ENCODE results near the gene B3GNT4. TPM values are rescaled to one million over a fixed set of nuclear protein-coding genes. Genes with fewer than 3 reads are reported as not detected.

The B3GNT4 gene
- total and polyA plus RNA-seq, 7 donors: under 0.01 to 1.0 (median 0.55) TPM; not detected in 2

DNA sequence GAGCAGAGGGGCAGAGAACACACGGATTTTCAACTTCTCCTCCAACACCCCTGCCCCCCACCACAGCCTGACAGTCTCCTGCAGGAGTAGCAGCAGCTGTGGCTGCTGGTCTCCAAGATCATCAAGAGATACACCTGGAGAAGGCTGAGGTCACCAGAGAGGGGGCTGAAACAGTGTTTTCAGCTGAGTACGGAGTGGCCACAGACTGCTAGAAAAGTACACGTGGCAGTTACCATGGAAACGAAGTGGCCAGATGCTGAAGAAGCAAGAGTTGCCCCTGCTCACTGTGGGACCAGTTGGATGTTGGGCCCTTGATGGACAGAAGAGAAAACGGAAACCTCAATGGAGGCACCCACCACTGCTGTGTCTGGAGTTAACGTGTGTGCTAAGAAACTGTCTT is 27.3 kb downstream of the B3GNT4 start:
- Histone ChIP-seq H3K9me3 (no peaks in the 10 kb centered on the region), H3K27me3 (no peaks in the 10 kb centered on the region), H3K4me3 (no peak overlapping the region), H3K27ac (no peak overlapping the region), H3K36me3 (peaks cover 10 to 62% (median 51%) of the 10 kb centered on the region in 4 donors), H3K4me1 (peaks cover 0 to 11% (median 9%) of the 10 kb centered on the region in 4 donors)
- no peak for DNase-seq
- TF ChIP-seq EP300 (IDR thresholded peaks at IDR 0.05) (no peak), POLR2A (IDR thresholded peaks at IDR 0.05) (no peak), POLR2AphosphoS5 (IDR thresholded peaks at IDR 0.05) (no peak), CTCF (IDR thresholded peaks at IDR 0.05) (no peak)
- intact Hi-C loops (cut with DNase I): no loop called here
- WGBS, 2 donors: 77 to 89% methylated on average over 6 of the region's 6 CpGs

DNA sequence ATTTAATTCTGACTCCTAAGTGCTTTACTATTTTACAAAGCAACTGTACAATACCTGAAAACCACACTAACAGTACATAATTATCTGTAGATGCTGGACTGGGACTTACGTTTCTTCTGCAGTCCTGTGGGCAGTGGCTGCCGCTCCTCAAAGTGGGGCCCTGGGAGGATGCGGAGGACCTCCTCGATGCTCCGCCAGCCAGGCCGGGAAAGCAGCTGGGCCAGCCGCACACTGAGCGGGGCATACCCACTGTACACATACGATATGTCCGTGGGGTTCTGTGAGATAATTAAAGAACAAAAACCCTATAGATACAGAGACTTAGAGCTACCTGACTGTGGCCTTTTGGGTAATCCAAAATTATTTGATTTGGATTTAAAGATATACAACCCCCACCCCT is 29.2 kb downstream of the B3GNT4 start:
- no peaks in the 10 kb centered on the region for H3K4me1 ChIP-seq
- no peaks in the 10 kb centered on the region for H3K27me3 ChIP-seq
- no peak overlapping the region for H3K4me3 ChIP-seq
- WGBS, 2 donors: 97% methylated on average over 10 of the region's 10 CpGs
- DNase-seq: no peak
- no peaks in the 10 kb centered on the region for H3K9me3 ChIP-seq
- H3K36me3 ChIP-seq: peaks cover 10 to 78% (median 56%) of the 10 kb centered on the region in 4 donors
- H3K27ac ChIP-seq: no peak overlapping the region
- intact Hi-C loops (cut with DNase I): no loop called here
- TF ChIP-seq POLR2A (IDR thresholded peaks at IDR 0.05): no peak
- no peak for TF ChIP-seq CTCF (IDR thresholded peaks at IDR 0.05)
- TF ChIP-seq EP300 (IDR thresholded peaks at IDR 0.05): no peak
- TF ChIP-seq POLR2AphosphoS5 (IDR thresholded peaks at IDR 0.05): no peak

GRCh38 chr12:122235741-122236140 is 32.2 kb downstream of the B3GNT4 start:
- no peaks in the 10 kb centered on the region for H3K9me3 ChIP-seq
- TF ChIP-seq EP300 (IDR thresholded peaks at IDR 0.05) (no peak), CTCF (IDR thresholded peaks at IDR 0.05) (no peak), POLR2A (IDR thresholded peaks at IDR 0.05) (no peak), POLR2AphosphoS5 (IDR thresholded peaks at IDR 0.05) (no peak)
- no peaks in the 10 kb centered on the region for H3K4me1 ChIP-seq
- no peak overlapping the region for H3K27ac ChIP-seq
- H3K36me3 ChIP-seq: peaks cover 10 to 87% (median 53%) of the 10 kb centered on the region in 4 donors
- no peak for DNase-seq
- H3K4me3 ChIP-seq: no peak overlapping the region
- no peaks in the 10 kb centered on the region for H3K27me3 ChIP-seq
- intact Hi-C loops (cut with DNase I): no loop called here
- WGBS, 2 donors: 88 to 90% methylated on average over 7 of the region's 7 CpGs

DNA sequence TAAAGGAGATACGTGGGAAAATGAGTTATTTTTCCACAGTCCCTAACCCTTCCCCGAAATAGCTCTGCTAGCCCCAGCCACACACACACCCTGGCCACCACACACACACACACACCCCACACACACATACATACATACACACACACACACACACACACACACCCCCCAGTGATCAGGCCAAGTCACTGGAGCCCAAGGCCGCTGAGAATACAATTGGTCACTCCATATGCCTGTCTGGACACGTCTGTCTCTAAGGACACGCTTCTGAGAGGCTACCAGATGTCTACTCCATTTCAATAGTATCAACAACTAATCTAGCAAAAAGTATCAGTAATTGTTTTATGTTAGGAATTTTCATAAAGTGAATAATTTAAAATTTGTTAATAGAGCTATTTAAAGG is 35.4 kb downstream of the B3GNT4 start:
- Histone ChIP-seq H3K9me3 (no peaks in the 10 kb centered on the region), H3K4me1 (no peaks in the 10 kb centered on the region), H3K36me3 (peaks cover 2 to 85% (median 34%) of the 10 kb centered on the region in 4 donors), H3K27me3 (no peaks in the 10 kb centered on the region), H3K4me3 (no peak overlapping the region), H3K27ac (no peak overlapping the region)
- intact Hi-C loops (cut with DNase I): no loop called here
- WGBS, 2 donors: 95 to 97% methylated on average over 5 of the region's 5 CpGs
- TF ChIP-seq POLR2AphosphoS5 (IDR thresholded peaks at IDR 0.05) (no peak), EP300 (IDR thresholded peaks at IDR 0.05) (no peak), POLR2A (IDR thresholded peaks at IDR 0.05) (no peak), CTCF (IDR thresholded peaks at IDR 0.05) (no peak)
- no peak for DNase-seq

- peaks cover 0 to 57% (median 11%) of the 10 kb centered on the region in 4 donors for H3K36me3 ChIP-seq
- H3K27me3 ChIP-seq: no peaks in the 10 kb centered on the region
- TF ChIP-seq POLR2AphosphoS5 (IDR thresholded peaks at IDR 0.05) (no peak), EP300 (IDR thresholded peaks at IDR 0.05) (no peak), POLR2A (IDR thresholded peaks at IDR 0.05) (no peak), CTCF (IDR thresholded peaks at IDR 0.05) (no peak)
- DNase-seq: no peak
- no peak overlapping the region for H3K4me3 ChIP-seq
- H3K27ac ChIP-seq: no peak overlapping the region
- intact Hi-C loops (cut with DNase I): no loop called here
- 84 to 87% methylated on average over 6 of the region's 6 CpGs for WGBS, 2 donors
- H3K9me3 ChIP-seq: no peaks in the 10 kb centered on the region
- H3K4me1 ChIP-seq: no peaks in the 10 kb centered on the region
Measured at GRCh38 chr12:122243965-122244364, 40.5 kb downstream of the B3GNT4 start.

Measured in sigmoid colon (tissue), 7 donors.